SK-N-MC (cell line): Measurements from ENCODE around the gene ROGDI.

ENCODE experiments used
- EZH2 ChIP-seq: fragments of 200-600 bp; sonication (generic); IDR thresholded peaks from one replicate; pipeline ENCODE4 v1.6.1; 2017; ENCODE audit warnings: antibody characterized with exemption
- POLR2AphosphoS5 ChIP-seq: IDR thresholded peaks from 2 replicates; pipeline ENCODE4 v1.6.1; 2012; ENCODE audit warnings: mild to moderate bottlenecking, low read depth, low read length, borderline replicate concordance

DNA sequence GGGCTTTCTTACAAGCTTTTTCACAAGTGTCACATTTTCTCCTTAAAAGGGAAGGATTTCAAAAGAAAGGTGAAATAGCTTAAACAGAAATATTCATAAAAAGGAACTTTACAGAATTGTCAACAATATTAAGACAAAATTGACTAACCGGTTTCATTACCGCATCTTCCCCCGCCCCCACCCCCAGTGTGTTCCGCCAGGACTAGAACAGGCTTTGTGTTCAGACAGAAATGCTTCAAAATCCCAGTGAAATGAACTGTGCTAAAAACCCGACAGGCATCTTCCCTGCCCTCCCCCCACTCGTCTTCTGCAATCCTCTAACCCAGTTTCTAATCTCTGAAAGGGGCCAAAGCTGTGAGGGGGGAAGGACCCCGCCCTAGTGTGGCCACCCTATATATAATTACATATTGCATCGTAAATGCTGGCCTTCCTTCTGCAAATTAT is 990 bp upstream of the ROGDI start:
- no peak for TF ChIP-seq POLR2AphosphoS5
- no peak for TF ChIP-seq EZH2
